WERI-Rb-1 (cell line): Measurements from ENCODE around the gene MYLIP.

Experiments used
- DNase-seq: peaks from one replicate; pipeline ENCODE4 v3.0.0-alpha.2; 2020
- H3K27ac ChIP-seq: fragments of 250-450 bp; sonication (Bioruptor Pico); 2 replicates; pipeline ENCODE4 v1.5.1; 2020; ENCODE audit warnings: mild to moderate bottlenecking, moderate library complexity
- H3K27me3 ChIP-seq: fragments of 250-450 bp; sonication (Bioruptor Pico); 2 replicates; pipeline ENCODE4 v1.5.1; 2021; ENCODE audit warnings: mild to moderate bottlenecking, low read depth, moderate library complexity; ENCODE audit not compliant: insufficient read depth, severe bottlenecking
- H3K36me3 ChIP-seq: fragments of 250-450 bp; sonication (Bioruptor Pico); 2 replicates; pipeline ENCODE4 v1.5.1; 2020; ENCODE audit warnings: mild to moderate bottlenecking, moderate library complexity
- H3K4me3 ChIP-seq: 2 replicates; pipeline ENCODE4 v1.5.1; 2011; ENCODE audit warnings: low read depth, mild to moderate bottlenecking, control low read depth, low read length
- H3K9me3 ChIP-seq: fragments of 250-450 bp; sonication (Bioruptor Pico); 2 replicates; pipeline ENCODE4 v1.5.1; 2021; ENCODE audit warnings: mild to moderate bottlenecking, moderate library complexity; ENCODE audit not compliant: severe bottlenecking
- TF ChIP-seq, protein P1 (sequence below): IDR thresholded peaks from 2 replicates; pipeline ENCODE4 v1.5.1; 2011; ENCODE audit warnings: low read depth, mild to moderate bottlenecking, control low read depth, inconsistent platforms, low read length

The MYLIP gene

GRCh38 chr6:16196984-16197546, 68.2 kb downstream of the MYLIP start:
- DNase-seq, result no peak
- Histone ChIP-seq H3K36me3 (no peaks in the 10 kb centered on the region), H3K9me3 (no peaks in the 10 kb centered on the region), H3K27ac (no peak overlapping the region), H3K27me3 (no peaks in the 10 kb centered on the region), H3K4me3 (no peak overlapping the region)
- TF ChIP-seq, protein P1, sequence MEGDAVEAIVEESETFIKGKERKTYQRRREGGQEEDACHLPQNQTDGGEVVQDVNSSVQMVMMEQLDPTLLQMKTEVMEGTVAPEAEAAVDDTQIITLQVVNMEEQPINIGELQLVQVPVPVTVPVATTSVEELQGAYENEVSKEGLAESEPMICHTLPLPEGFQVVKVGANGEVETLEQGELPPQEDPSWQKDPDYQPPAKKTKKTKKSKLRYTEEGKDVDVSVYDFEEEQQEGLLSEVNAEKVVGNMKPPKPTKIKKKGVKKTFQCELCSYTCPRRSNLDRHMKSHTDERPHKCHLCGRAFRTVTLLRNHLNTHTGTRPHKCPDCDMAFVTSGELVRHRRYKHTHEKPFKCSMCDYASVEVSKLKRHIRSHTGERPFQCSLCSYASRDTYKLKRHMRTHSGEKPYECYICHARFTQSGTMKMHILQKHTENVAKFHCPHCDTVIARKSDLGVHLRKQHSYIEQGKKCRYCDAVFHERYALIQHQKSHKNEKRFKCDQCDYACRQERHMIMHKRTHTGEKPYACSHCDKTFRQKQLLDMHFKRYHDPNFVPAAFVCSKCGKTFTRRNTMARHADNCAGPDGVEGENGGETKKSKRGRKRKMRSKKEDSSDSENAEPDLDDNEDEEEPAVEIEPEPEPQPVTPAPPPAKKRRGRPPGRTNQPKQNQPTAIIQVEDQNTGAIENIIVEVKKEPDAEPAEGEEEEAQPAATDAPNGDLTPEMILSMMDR, result no peak
